Measurements from ENCODE around the gene ARHGEF7. TPM values are rescaled to one million over a fixed set of nuclear protein-coding genes. Genes with fewer than 3 reads are reported as not detected.

Gene ARHGEF7
- total and polyA plus RNA-seq, 2 experiments from 2014 or later = 23.6 to 58.9 TPM

DNA sequence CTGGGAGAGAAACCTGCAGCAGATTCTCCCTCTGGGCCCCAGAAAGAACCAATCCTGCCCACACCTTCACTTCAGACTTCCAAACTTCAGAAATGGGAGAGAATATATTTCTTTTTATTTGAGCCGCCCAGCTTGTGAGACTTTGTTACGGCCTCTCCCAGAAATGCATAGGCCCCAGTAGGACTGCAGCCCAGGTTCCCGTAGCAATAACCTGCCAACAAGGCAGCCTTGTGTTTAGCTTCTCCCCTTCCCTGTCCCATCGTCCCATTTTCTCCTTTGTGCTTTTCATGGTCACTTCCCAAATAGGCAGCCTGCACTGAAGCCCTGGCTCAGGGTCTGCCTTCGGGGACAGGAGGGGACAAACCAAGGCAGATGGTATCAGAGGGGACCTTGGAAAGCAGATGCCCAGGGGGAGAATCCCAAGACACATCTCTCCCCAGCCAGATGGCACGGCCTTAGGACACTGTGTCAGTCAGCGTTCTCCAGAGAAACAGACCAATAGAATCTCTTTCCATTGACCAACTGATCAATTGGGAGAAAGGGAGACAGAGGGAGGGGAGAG, 3.7 kb upstream of the ARHGEF7 start (continued):
- TF ChIP-seq JUNB (IDR thresholded peaks at IDR 0.05; ENCODE audit: unreplicated experiment) = no peak
- TF ChIP-seq EZH2phosphoT487 (IDR thresholded peaks at IDR 0.05; ENCODE audit: unreplicated experiment) = no peak
- TF ChIP-seq, protein P1, sequence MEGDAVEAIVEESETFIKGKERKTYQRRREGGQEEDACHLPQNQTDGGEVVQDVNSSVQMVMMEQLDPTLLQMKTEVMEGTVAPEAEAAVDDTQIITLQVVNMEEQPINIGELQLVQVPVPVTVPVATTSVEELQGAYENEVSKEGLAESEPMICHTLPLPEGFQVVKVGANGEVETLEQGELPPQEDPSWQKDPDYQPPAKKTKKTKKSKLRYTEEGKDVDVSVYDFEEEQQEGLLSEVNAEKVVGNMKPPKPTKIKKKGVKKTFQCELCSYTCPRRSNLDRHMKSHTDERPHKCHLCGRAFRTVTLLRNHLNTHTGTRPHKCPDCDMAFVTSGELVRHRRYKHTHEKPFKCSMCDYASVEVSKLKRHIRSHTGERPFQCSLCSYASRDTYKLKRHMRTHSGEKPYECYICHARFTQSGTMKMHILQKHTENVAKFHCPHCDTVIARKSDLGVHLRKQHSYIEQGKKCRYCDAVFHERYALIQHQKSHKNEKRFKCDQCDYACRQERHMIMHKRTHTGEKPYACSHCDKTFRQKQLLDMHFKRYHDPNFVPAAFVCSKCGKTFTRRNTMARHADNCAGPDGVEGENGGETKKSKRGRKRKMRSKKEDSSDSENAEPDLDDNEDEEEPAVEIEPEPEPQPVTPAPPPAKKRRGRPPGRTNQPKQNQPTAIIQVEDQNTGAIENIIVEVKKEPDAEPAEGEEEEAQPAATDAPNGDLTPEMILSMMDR (conservative IDR thresholded peaks at IDR 0.05; ENCODE audit: low read depth in 2 of 2) = no peak
- no peak for TF ChIP-seq CREB1 (CRISPR knock-in tag; IDR thresholded peaks at IDR 0.05; ENCODE audit: low read depth)

DNA sequence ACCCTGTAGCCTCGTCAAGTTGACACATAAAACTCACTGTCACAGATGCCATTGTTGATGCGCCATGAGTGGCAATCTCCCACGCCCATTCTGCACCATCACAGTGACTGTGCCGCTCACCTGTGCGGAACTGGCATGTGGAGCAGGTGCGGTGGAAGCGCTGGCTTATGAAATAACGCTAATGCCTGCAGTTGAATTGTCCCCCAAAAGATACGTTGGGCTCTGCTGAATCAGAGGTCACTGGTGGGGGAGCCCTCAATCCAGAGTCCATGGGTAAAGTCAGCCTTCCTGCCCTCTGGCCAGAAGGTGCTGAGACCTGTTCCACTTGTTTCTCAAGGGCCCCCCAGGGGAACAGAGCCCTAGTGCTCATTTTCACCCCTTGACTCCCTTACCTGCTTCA, 2.9 kb upstream of the ARHGEF7 start:
- peaks cover 4% of the 10 kb centered on the region; the same call in 2 of the 3 replicates for H3K36me3 Mint-ChIP-seq (ENCODE audit: low read depth)
- peaks cover 61% of the 10 kb centered on the region for H3K27me3 ChIP-seq (ENCODE audit: insufficient read depth)
- H4K20me1 ChIP-seq (replicated peaks; ENCODE audit: insufficient read depth) = no peaks in the 10 kb centered on the region

More for the DNA sequence above, 2.9 kb upstream of the ARHGEF7 start:
- Histone ChIP-seq H3K4me3 (no peak overlapping the region), H3F3A (replicated peaks; ENCODE audit: low read depth) (no peaks in the 10 kb centered on the region), H3K4me1 (ENCODE audit: insufficient read depth) (peaks cover 3% of the 10 kb centered on the region; the same call in 1 of the 2 replicates), H3K79me2 (replicated peaks; ENCODE audit: insufficient read depth) (no peaks in the 10 kb centered on the region), H2AFZ (no peak overlapping the region), H3K27ac (ENCODE audit: low read depth) (no peak overlapping the region), H3K4me2 (no peak overlapping the region), H3K9me2 (ENCODE audit: insufficient read depth) (no peaks in the 10 kb centered on the region), H3K36me3 (ENCODE audit: insufficient read depth) (no peaks in the 10 kb centered on the region)
- Mint-ChIP-seq H3K4me1 (peaks cover 11% of the 10 kb centered on the region; the same call in 2 of the 3 replicates), H3K27ac (no peak overlapping the region), H3K9me3 (peaks cover 6% of the 10 kb centered on the region; the same call in 2 of the 3 replicates), H3K4me3 (no peak overlapping the region), H3K27me3 (ENCODE audit: insufficient read depth, low read depth, poor library complexity) (peaks cover 43% of the 10 kb centered on the region)
- no peak for ATAC-seq
- TF ChIP-seq, protein P2, sequence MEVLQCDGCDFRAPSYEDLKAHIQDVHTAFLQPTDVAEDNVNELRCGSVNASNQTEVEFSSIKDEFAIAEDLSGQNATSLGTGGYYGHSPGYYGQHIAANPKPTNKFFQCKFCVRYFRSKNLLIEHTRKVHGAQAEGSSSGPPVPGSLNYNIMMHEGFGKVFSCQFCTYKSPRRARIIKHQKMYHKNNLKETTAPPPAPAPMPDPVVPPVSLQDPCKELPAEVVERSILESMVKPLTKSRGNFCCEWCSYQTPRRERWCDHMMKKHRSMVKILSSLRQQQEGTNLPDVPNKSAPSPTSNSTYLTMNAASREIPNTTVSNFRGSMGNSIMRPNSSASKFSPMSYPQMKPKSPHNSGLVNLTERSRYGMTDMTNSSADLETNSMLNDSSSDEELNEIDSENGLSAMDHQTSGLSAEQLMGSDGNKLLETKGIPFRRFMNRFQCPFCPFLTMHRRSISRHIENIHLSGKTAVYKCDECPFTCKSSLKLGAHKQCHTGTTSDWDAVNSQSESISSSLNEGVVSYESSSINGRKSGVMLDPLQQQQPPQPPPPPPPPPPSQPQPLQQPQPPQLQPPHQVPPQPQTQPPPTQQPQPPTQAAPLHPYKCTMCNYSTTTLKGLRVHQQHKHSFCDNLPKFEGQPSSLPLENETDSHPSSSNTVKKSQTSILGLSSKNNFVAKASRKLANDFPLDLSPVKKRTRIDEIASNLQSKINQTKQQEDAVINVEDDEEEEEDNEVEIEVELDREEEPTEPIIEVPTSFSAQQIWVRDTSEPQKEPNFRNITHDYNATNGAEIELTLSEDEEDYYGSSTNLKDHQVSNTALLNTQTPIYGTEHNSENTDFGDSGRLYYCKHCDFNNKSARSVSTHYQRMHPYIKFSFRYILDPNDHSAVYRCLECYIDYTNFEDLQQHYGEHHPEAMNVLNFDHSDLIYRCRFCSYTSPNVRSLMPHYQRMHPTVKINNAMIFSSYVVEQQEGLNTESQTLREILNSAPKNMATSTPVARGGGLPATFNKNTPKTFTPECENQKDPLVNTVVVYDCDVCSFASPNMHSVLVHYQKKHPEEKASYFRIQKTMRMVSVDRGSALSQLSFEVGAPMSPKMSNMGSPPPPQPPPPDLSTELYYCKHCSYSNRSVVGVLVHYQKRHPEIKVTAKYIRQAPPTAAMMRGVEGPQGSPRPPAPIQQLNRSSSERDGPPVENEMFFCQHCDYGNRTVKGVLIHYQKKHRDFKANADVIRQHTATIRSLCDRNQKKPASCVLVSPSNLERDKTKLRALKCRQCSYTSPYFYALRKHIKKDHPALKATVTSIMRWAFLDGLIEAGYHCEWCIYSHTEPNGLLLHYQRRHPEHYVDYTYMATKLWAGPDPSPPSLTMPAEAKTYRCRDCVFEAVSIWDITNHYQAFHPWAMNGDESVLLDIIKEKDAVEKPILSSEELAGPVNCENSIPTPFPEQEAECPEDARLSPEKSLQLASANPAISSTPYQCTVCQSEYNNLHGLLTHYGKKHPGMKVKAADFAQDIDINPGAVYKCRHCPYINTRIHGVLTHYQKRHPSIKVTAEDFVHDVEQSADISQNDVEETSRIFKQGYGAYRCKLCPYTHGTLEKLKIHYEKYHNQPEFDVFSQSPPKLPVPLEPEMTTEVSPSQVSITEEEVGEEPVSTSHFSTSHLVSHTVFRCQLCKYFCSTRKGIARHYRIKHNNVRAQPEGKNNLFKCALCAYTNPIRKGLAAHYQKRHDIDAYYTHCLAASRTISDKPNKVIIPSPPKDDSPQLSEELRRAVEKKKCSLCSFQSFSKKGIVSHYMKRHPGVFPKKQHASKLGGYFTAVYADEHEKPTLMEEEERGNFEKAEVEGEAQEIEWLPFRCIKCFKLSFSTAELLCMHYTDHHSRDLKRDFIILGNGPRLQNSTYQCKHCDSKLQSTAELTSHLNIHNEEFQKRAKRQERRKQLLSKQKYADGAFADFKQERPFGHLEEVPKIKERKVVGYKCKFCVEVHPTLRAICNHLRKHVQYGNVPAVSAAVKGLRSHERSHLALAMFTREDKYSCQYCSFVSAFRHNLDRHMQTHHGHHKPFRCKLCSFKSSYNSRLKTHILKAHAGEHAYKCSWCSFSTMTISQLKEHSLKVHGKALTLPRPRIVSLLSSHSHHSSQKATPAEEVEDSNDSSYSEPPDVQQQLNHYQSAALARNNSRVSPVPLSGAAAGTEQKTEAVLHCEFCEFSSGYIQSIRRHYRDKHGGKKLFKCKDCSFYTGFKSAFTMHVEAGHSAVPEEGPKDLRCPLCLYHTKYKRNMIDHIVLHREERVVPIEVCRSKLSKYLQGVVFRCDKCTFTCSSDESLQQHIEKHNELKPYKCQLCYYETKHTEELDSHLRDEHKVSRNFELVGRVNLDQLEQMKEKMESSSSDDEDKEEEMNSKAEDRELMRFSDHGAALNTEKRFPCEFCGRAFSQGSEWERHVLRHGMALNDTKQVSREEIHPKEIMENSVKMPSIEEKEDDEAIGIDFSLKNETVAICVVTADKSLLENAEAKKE (CRISPR knock-in tag; IDR thresholded peaks at IDR 0.05) = no peak
- TF ChIP-seq, protein P3, sequence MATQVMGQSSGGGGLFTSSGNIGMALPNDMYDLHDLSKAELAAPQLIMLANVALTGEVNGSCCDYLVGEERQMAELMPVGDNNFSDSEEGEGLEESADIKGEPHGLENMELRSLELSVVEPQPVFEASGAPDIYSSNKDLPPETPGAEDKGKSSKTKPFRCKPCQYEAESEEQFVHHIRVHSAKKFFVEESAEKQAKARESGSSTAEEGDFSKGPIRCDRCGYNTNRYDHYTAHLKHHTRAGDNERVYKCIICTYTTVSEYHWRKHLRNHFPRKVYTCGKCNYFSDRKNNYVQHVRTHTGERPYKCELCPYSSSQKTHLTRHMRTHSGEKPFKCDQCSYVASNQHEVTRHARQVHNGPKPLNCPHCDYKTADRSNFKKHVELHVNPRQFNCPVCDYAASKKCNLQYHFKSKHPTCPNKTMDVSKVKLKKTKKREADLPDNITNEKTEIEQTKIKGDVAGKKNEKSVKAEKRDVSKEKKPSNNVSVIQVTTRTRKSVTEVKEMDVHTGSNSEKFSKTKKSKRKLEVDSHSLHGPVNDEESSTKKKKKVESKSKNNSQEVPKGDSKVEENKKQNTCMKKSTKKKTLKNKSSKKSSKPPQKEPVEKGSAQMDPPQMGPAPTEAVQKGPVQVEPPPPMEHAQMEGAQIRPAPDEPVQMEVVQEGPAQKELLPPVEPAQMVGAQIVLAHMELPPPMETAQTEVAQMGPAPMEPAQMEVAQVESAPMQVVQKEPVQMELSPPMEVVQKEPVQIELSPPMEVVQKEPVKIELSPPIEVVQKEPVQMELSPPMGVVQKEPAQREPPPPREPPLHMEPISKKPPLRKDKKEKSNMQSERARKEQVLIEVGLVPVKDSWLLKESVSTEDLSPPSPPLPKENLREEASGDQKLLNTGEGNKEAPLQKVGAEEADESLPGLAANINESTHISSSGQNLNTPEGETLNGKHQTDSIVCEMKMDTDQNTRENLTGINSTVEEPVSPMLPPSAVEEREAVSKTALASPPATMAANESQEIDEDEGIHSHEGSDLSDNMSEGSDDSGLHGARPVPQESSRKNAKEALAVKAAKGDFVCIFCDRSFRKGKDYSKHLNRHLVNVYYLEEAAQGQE (IDR thresholded peaks at IDR 0.05; ENCODE audit: unreplicated experiment) = no peak
- no peak for TF ChIP-seq EZH2phosphoT487 (IDR thresholded peaks at IDR 0.05; ENCODE audit: unreplicated experiment)
- TF ChIP-seq, protein P4, sequence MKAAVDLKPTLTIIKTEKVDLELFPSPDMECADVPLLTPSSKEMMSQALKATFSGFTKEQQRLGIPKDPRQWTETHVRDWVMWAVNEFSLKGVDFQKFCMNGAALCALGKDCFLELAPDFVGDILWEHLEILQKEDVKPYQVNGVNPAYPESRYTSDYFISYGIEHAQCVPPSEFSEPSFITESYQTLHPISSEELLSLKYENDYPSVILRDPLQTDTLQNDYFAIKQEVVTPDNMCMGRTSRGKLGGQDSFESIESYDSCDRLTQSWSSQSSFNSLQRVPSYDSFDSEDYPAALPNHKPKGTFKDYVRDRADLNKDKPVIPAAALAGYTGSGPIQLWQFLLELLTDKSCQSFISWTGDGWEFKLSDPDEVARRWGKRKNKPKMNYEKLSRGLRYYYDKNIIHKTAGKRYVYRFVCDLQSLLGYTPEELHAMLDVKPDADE (IDR thresholded peaks at IDR 0.05) = no peak
- no peak for TF ChIP-seq POLR2AphosphoS5 (IDR thresholded peaks at IDR 0.05; ENCODE audit: low read depth)
- TF ChIP-seq ZNF114 (CRISPR knock-in tag; IDR thresholded peaks at IDR 0.05) = no peak
- DNase-seq (ENCODE audit: low spot score) = no peak

Data from GM23338 (cell line).